ENCODE results near the gene KHDC4.
A peak's percentile ranks its signal among the peaks of the same experiment; 100 is the strongest.

KHDC4 gene

DNA sequence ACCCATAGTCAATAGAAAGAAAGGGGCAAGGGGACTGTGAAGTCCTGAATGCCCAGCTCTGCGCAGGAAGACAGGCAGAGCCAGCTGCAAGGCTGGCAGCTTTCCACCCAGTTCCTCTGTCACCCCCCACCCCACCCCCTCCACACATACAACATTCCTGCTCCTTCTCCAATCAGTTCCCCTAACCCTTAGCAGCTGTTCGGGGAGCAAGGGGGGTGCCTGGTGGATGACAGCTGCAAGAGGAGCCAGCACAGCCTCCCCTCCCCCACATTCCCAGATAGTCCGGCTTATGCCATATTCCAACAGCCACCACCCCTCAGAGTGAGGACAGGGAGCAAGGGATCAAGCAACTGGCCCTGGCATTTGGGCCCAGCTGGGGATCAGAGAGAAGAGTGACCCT is 34.5 kb upstream of the KHDC4 start:
- Histone ChIP-seq H3K9me3 (ENCODE audit: control insufficient read depth, low read length) (no peaks in the 10 kb centered on the region), H3K27ac (no peak overlapping the region), H2AFZ (no peak overlapping the region), H3K36me3 (ENCODE audit: control insufficient read depth, insufficient read depth, low read length) (no peaks in the 10 kb centered on the region), H3K27me3 (ENCODE audit: control insufficient read depth, insufficient read depth, low read length) (no peaks in the 10 kb centered on the region), H3K9ac (no peak overlapping the region), H3K4me3 (ENCODE audit: low read depth, low read length) (no peak overlapping the region), H3K4me2 (ENCODE audit: low read length) (no peak overlapping the region), H3K4me1 (no peaks in the 10 kb centered on the region), H3K79me2 (no peaks in the 10 kb centered on the region)
- TF ChIP-seq, protein P1, sequence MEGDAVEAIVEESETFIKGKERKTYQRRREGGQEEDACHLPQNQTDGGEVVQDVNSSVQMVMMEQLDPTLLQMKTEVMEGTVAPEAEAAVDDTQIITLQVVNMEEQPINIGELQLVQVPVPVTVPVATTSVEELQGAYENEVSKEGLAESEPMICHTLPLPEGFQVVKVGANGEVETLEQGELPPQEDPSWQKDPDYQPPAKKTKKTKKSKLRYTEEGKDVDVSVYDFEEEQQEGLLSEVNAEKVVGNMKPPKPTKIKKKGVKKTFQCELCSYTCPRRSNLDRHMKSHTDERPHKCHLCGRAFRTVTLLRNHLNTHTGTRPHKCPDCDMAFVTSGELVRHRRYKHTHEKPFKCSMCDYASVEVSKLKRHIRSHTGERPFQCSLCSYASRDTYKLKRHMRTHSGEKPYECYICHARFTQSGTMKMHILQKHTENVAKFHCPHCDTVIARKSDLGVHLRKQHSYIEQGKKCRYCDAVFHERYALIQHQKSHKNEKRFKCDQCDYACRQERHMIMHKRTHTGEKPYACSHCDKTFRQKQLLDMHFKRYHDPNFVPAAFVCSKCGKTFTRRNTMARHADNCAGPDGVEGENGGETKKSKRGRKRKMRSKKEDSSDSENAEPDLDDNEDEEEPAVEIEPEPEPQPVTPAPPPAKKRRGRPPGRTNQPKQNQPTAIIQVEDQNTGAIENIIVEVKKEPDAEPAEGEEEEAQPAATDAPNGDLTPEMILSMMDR (IDR thresholded peaks at IDR 0.05), result no peak

DNA sequence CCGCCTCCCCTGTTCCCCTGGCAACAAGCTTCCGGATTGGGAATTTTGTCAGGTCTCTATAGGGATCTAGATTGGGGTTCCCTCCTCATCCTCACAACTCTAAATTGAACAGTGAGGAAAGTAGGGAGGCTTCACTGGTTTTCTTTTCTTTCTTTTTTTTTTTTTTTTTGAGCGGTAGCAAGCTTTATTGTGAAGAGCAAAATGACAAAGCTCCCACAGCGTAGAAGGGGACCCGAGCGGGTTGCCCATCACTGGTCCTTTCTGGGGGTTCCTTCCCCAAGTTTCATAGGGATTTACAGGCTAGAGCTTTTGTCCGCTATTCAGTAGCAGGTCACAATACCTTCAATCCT is 33.8 kb upstream of the KHDC4 start:
- Histone ChIP-seq H3K9me3 (ENCODE audit: control insufficient read depth, low read length) (no peaks in the 10 kb centered on the region), H2AFZ (no peak overlapping the region), H3K27ac (no peak overlapping the region), H3K36me3 (ENCODE audit: control insufficient read depth, insufficient read depth, low read length) (no peaks in the 10 kb centered on the region), H3K4me3 (ENCODE audit: low read depth, low read length) (no peak overlapping the region), H3K4me2 (ENCODE audit: low read length) (no peak overlapping the region), H3K79me2 (no peaks in the 10 kb centered on the region), H3K4me1 (no peaks in the 10 kb centered on the region), H3K27me3 (ENCODE audit: control insufficient read depth, insufficient read depth, low read length) (no peaks in the 10 kb centered on the region), H3K9ac (no peak overlapping the region)
- TF ChIP-seq, protein P1 (IDR thresholded peaks at IDR 0.05), result no peak

DNA sequence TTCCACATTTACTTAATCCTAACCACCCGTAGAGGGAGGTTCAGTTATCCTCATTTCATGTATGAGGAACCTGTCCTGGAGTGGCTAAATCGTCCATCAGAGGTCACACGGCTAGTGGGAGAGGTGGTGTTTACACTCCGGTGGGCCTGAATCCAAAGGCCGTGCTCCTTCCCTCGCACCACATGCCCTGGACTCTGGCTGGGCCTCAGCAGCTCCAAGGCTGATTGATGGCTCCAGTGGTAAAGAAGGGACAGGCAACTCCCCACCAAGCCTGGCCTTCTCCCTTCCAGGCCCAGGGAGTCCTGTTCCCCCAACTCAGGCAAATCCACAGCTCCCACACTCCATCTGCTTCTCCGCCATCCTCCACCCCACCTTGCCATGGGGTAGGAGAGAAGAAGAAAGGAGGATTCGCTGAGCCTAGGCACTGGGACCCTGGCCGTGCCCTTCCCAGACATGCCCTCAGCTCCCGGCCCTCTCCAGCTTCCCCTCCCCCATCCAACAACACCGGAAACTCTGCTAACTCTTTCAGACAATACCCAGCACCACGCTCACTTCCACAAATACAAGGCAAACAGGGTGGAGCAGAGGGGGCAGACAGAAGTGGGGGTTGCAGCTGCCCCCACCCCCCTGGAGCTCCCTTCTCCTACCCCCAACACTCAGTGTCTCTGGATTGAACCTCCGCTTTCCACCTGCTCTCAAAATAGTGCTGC is 33.3 kb upstream of the KHDC4 start:
- Histone ChIP-seq H3K79me2 (no peaks in the 10 kb centered on the region), H3K4me3 (ENCODE audit: low read depth, low read length) (no peak overlapping the region), H2AFZ (no peak overlapping the region), H3K4me1 (no peaks in the 10 kb centered on the region), H3K36me3 (ENCODE audit: control insufficient read depth, insufficient read depth, low read length) (no peaks in the 10 kb centered on the region), H3K9me3 (ENCODE audit: control insufficient read depth, low read length) (no peaks in the 10 kb centered on the region), H3K27ac (peak overlapping the region; percentile 47), H3K9ac (no peak overlapping the region), H3K27me3 (ENCODE audit: control insufficient read depth, insufficient read depth, low read length) (no peaks in the 10 kb centered on the region), H3K4me2 (ENCODE audit: low read length) (no peak overlapping the region)
- TF ChIP-seq, protein P1 (IDR thresholded peaks at IDR 0.05), result no peak

DNA sequence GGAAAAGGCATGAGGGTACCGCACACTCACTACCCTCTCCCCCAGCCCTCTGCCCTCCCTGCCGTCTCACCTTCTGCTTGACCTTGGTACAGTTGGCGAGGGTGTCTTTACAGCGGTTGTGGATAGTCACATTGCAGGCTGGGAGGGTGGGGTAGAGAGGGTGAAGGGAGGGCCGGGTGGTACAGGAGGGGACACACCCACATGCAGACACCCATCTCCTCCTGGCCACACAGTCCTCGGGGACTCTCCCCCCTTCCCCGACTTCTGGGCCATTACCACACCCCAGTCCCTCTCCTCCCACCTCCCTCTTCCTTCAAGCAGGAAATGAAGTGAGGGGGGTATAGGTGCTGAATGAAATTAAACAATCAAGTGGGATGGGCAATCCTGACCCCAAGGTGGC is 32.5 kb upstream of the KHDC4 start:
- Histone ChIP-seq H3K9ac (no peak overlapping the region), H3K9me3 (ENCODE audit: control insufficient read depth, low read length) (no peaks in the 10 kb centered on the region), H3K27ac (peak overlapping the region; percentile 47), H3K4me1 (no peaks in the 10 kb centered on the region), H2AFZ (no peak overlapping the region), H3K79me2 (no peaks in the 10 kb centered on the region), H3K4me2 (ENCODE audit: low read length) (no peak overlapping the region), H3K36me3 (ENCODE audit: control insufficient read depth, insufficient read depth, low read length) (no peaks in the 10 kb centered on the region), H3K4me3 (ENCODE audit: low read depth, low read length) (no peak overlapping the region), H3K27me3 (ENCODE audit: control insufficient read depth, insufficient read depth, low read length) (no peaks in the 10 kb centered on the region)
- TF ChIP-seq, protein P1 (IDR thresholded peaks at IDR 0.05), result no peak

DNA sequence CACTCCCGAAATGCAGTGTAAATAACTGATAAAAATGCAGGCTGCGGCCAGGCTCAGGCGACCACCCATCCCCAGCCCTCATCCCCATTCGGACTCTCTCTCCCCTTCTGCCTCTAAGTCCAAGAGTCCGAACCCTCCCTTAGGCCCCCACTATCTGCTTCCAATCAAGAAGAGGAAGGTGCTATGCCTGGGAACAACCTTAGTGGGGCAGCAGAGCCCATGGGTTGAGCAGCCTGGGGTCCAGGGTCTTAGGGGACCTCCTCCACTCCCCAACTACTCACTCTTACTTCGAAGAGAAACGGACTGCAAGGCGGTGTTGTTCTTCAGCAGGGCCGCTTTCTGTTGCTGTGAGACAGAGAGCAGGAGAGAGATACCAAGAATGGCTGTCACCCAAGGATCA is 31.9 kb upstream of the KHDC4 start:
- Histone ChIP-seq H3K27ac (no peak overlapping the region), H3K4me3 (ENCODE audit: low read depth, low read length) (no peak overlapping the region), H3K4me2 (ENCODE audit: low read length) (no peak overlapping the region), H3K79me2 (no peaks in the 10 kb centered on the region), H3K9ac (no peak overlapping the region), H2AFZ (no peak overlapping the region), H3K4me1 (no peaks in the 10 kb centered on the region), H3K27me3 (ENCODE audit: control insufficient read depth, insufficient read depth, low read length) (no peaks in the 10 kb centered on the region), H3K9me3 (ENCODE audit: control insufficient read depth, low read length) (no peaks in the 10 kb centered on the region), H3K36me3 (ENCODE audit: control insufficient read depth, insufficient read depth, low read length) (no peaks in the 10 kb centered on the region)
- TF ChIP-seq, protein P1 (IDR thresholded peaks at IDR 0.05), result no peak
